Activated CD4-positive, alpha-beta T cell treated with anti-CD3 and anti-CD28 coated beads, Interleukin-2, amount 10 ng/mL, durations not matched to agents 7 days and 5 days (primary cell): Measurements from ENCODE around the gene HBD. TPM values are rescaled to one million over a fixed set of nuclear protein-coding genes. Genes with fewer than 3 reads are reported as not detected.
"Not testable (repeated sequence)": the region's sequence is repeated elsewhere in the genome, so short reads cannot be mapped to it uniquely, and the experiment has no call there.

ENCODE experiments used
- CTCF ChIA-PET: fragments of 350-600 bp; sonication (Branson Sonifier 250); formaldehyde crosslinking; loops from one replicate; lab custom pipeline; 2021; ENCODE audit warnings: antibody characterized with exemption; lab: Charles Lee
- POLR2A ChIA-PET: fragments of 350-600 bp; sonication (Branson Sonifier 250); formaldehyde crosslinking; loops from one replicate; lab custom pipeline; 2021; ENCODE audit warnings: antibody characterized with exemption; lab: Charles Lee
- DNase-seq: peaks from one replicate; pipeline ENCODE4 v3.0.0-alpha.2; 2020
- H3K27ac Mint-ChIP-seq: one replicate; pipeline ENCODE4 v1.8.0; 2021; ENCODE audit warnings: mild to moderate bottlenecking, moderate library complexity, mixed read lengths
- H3K27me3 Mint-ChIP-seq: one replicate; pipeline ENCODE4 v1.8.0; 2021; ENCODE audit warnings: mixed read lengths
- H3K36me3 Mint-ChIP-seq: one replicate; pipeline ENCODE4 v1.8.0; 2021; ENCODE audit warnings: low read depth, mixed read lengths
- H3K4me1 Mint-ChIP-seq: one replicate; pipeline ENCODE4 v1.8.0; 2021; ENCODE audit warnings: mixed read lengths
- H3K4me3 Mint-ChIP-seq: one replicate; pipeline ENCODE4 v1.8.0; 2021; ENCODE audit warnings: mild to moderate bottlenecking, moderate library complexity, mixed read lengths
- H3K9me3 Mint-ChIP-seq: one replicate; pipeline ENCODE4 v1.8.0; 2021; ENCODE audit warnings: mixed read lengths
- total RNA-seq, 2 experiments: library from RNA; stranded (reverse); gene quantifications; one replicate each; pipeline ENCODE4 v1.2.3, GENCODE V29; 2021

HBD gene
- total RNA-seq, 2 experiments from 2014 or later, result not detected

DNA sequence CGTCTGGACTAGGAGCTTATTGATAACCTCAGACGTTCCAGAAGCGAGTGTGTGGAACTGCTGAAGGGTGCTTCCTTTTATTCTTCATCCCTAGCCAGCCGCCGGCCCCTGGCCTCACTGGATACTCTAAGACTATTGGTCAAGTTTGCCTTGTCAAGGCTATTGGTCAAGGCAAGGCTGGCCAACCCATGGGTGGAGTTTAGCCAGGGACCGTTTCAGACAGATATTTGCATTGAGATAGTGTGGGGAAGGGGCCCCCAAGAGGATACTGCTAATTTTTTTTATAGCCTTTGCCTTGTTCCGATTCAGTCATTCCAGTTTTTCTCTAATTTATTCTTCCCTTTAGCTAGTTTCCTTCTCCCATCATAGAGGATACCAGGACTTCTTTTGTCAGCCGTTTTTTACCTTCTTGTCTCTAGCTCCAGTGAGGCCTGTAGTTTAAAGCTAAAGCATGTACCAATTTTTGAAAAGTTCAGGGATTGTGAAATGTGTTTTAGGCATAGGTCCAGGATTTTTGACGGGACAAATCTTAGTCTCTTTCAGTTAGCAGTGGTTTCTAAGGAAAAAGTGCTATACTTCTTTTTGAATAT is 15.6 kb upstream of the HBD start, which contains the start of gene HBG1:
Gene HBG1 (minus strand): TSS at position 51 of the 590 bp plus-strand sequence. CDS start 53 bp downstream, outside the sequence.
- POLR2A ChIA-PET, H3K4me1 Mint-ChIP-seq, H3K27ac Mint-ChIP-seq, CTCF ChIA-PET, H3K27me3 Mint-ChIP-seq, DNase-seq, H3K36me3 Mint-ChIP-seq, H3K9me3 Mint-ChIP-seq, H3K4me3 Mint-ChIP-seq: not testable (repeated sequence)

DNA sequence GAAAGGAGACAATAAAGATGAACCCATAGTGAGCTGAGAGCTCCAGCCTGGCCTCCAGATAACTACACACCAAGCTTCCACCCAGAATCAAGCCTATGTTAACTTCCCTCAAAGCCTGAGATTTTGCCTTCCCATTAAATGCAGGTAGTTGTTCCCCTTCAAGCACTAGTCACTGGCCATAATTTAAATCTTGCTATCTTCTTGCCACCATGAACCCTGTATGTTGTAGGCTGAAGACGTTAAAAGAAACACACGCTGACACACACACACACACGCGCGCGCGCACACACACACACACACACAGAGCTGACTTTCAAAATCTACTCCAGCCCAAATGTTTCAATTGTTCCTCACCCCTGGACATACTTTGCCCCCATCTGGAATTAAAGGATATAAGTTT is 14.2 kb upstream of the HBD start:
- H3K4me1 Mint-ChIP-seq, H3K4me3 Mint-ChIP-seq, CTCF ChIA-PET, DNase-seq, H3K27me3 Mint-ChIP-seq, POLR2A ChIA-PET, H3K9me3 Mint-ChIP-seq, H3K36me3 Mint-ChIP-seq, H3K27ac Mint-ChIP-seq: not testable (repeated sequence)

DNA sequence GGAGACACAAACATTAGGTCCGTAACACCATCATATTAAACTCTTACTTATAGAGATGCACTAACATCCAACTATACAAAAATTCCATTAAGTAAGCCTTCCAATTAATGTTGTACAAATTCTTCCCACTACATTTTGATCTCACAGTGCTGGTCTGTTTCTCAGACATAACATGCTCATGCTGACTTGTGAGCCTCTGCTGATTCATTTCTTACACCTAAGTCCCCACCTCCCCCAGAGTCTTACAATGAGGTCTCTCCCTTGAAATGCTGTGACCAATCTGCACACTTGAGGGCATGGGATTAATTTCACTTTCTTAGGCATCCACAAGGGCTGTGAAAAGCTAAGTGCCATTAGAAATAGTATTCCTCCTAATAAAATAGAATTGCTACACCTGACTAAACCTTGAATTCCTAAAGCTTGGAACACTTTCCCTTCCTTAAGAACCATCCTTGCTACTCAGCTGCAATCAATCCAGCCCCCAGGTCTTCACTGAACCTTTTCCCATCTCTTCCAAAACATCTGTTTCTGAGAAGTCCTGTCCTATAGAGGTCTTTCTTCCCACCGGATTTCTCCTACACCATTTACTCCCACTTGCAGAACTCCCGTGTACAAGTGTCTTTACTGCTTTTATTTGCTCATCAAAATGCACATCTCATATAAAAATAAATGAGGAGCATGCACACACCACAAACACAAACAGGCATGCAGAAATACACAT is 13.3 kb upstream of the HBD start:
- Mint-ChIP-seq H3K9me3 (no peaks in the 10 kb centered on the region), H3K4me1 (no peaks in the 10 kb centered on the region), H3K36me3 (no peaks in the 10 kb centered on the region), H3K27me3 (no peaks in the 10 kb centered on the region), H3K4me3 (no peak overlapping the region), H3K27ac (no peak overlapping the region)
- POLR2A ChIA-PET, result no interaction called here
- no peak for DNase-seq
- CTCF ChIA-PET, result no interaction called here

DNA sequence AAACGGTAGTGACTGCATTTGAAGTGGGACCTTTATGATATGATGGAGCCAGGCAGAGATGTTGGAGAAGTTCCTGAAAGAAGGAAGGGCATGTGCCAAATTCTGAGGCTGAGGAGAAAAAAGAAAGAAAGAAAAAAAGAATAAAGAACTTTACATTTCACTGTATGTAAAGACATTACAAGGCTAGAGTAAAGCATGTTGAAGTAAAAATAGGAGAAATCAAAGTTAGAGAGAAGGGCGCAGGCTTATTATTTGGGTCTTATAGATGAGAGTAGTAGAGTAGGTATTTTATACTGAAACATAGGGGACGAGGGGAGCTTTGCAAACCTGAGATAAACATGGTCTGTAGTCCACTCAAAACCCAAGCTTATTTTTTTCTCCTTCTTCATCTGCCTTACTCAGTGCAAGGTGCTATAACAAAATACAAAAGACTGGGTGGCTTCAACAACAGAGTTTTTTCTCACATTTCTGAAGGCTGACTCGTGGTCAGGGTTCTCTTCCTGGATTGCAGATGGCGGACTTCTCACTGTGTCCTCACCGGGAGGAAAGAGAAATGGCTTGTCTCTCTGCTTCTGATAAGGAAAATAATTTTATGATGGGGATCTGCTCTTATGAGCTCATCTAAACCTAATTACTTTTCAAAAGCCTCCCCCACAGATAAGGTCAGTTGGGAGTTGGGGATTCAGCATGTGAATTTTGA is 12.6 kb upstream of the HBD start:
- no peak for DNase-seq
- Mint-ChIP-seq H3K27ac (no peak overlapping the region), H3K9me3 (no peaks in the 10 kb centered on the region), H3K4me3 (no peak overlapping the region), H3K27me3 (no peaks in the 10 kb centered on the region), H3K4me1 (no peaks in the 10 kb centered on the region), H3K36me3 (no peaks in the 10 kb centered on the region)
- CTCF ChIA-PET, result no interaction called here
- POLR2A ChIA-PET, result no interaction called here

DNA sequence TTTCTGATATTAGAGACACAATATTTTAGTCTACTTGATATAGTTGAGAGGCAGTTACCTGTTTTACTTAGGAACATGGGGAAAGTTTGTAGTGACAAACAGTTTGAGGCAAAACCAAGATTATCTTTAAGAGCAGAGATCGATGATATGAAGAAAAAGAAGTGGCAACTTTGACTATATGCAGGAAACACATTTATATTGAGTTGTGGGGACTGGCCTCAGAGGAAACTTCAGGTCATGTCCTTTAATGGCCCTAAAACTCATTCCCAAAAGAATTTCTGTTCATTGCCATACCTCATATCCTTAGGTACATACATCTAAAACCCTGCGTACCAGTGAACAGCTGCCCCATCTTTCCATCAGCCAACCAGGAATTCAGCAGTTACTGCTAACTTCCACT is 10.9 kb upstream of the HBD start:
- Mint-ChIP-seq H3K36me3 (no peaks in the 10 kb centered on the region), H3K27me3 (peaks cover 2% of the 10 kb centered on the region), H3K9me3 (no peaks in the 10 kb centered on the region), H3K4me3 (no peak overlapping the region), H3K27ac (no peak overlapping the region), H3K4me1 (no peaks in the 10 kb centered on the region)
- no peak for DNase-seq
- CTCF ChIA-PET, result no interaction called here
- POLR2A ChIA-PET, result no interaction called here

DNA sequence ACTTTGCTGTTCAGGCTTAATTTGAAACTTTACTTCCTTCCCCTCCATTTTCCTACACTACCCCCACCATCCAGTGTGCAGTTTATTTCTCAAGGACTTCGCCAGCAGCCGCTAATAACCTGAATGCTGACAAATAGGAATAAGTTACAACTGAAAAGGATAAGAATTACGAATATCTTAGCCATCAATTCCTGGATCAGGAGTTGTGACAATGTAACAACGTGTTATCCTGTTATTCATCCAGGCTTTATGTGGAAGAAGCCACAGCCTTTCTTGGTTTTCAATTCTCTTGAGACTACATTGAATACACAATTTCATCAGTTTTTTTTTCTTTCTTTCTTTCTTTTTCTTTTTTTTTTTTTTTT is 9.5 kb upstream of the HBD start:
- H3K9me3 Mint-ChIP-seq, result no peaks in the 10 kb centered on the region
- ChIA-PET CTCF (no interaction called here), POLR2A (no interaction called here)
- no peak overlapping the region for H3K4me3 Mint-ChIP-seq
- no peaks in the 10 kb centered on the region for H3K4me1 Mint-ChIP-seq
- peaks cover 5% of the 10 kb centered on the region for H3K27me3 Mint-ChIP-seq
- H3K36me3 Mint-ChIP-seq, result no peaks in the 10 kb centered on the region
- no peak overlapping the region for H3K27ac Mint-ChIP-seq
- no peak for DNase-seq

DNA sequence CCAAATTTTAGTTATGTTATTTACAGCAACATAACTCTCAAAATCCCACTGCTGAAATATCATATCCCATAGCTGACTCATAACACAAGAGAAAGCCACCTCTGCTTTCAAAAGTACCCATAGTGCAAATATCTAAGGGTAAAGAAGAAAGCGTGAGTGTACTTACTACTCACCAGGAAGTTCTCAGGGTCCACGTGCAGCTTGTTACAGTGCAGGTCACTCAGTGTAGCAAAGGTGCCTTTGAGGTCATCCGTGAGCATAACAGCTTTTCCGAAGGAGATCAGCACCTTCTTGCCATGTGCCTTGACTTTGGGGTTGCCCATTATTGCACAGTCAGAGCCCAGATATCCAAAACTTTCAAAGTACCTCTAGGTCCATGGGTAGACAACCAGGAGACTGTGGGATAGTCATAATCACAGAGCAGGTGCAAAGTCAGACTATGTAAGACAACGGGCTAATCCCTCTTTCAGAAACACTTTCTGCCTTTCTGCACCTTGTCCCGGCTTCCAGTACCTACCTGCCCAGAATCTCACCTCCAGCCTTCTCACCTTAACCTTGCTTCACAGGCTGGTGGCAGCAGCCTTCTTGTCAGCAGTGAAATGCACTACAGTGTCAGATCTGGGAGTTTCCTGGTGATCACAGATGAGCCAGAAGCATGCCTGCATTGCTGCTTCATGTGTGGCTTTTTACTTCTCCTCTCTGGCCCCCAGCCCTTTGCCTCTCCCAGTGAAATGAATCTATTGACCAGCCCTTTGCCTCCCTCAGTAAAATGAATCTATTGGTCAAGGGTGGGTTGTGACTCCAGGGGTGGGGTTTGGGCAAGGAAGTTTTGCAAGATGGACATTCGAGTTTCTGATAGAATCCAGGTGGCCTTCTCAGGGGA is 8.9 kb upstream of the HBD start:
- H3K27ac Mint-ChIP-seq, result no peak overlapping the region
- no peak for DNase-seq
- H3K36me3 Mint-ChIP-seq, result no peaks in the 10 kb centered on the region
- H3K4me3 Mint-ChIP-seq, result no peak overlapping the region
- ChIA-PET POLR2A (no interaction called here), CTCF (no interaction called here)
- H3K27me3 Mint-ChIP-seq, result peaks cover 10% of the 10 kb centered on the region
- no peaks in the 10 kb centered on the region for H3K9me3 Mint-ChIP-seq
- H3K4me1 Mint-ChIP-seq, result no peaks in the 10 kb centered on the region

DNA sequence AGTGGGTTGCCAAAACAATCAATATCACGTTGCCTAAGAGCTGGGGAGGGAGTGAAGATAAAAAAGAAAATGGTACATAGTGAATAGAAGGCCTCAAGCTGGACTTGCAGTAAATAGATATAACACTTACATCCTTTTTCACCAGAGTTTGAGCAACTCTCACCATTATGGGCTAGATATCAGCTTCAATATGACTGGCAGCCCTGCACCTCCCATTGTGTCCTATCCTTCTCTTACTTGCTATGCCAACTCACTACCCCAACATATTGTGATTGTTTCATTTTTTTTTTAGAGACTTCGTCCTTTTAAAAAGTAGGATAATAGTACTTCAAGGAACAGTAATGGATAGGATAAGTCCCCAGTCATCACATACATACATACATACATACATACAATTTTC is 7.9 kb upstream of the HBD start:
- H3K36me3 Mint-ChIP-seq, result no peaks in the 10 kb centered on the region
- H3K27ac Mint-ChIP-seq, result no peak overlapping the region
- DNase-seq, result no peak
- ChIA-PET POLR2A (no interaction called here), CTCF (no interaction called here)
- no peaks in the 10 kb centered on the region for H3K9me3 Mint-ChIP-seq
- H3K4me3 Mint-ChIP-seq, result no peak overlapping the region
- H3K4me1 Mint-ChIP-seq, result no peaks in the 10 kb centered on the region
- H3K27me3 Mint-ChIP-seq, result peaks cover 10% of the 10 kb centered on the region

DNA sequence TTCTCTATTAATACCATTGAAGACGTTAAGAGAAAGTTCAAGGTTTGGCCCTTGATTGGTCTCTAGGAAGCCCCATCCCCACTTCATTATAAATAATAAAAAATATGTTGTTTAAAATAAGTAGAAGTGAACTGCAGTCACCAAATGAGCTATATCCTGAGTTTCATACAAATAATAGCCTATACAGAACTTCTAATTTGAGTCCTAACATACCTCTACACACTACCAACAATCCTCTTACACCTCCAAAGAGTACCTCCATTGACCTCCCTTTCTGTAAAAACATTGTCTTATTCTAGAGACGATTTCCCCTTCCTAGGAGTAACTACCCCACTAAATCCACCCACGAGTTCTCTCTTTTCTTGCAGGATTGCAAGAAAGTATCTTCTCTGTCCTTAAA is 7.2 kb upstream of the HBD start:
- POLR2A ChIA-PET, result no interaction called here
- H3K4me1 Mint-ChIP-seq, result no peaks in the 10 kb centered on the region
- no peak overlapping the region for H3K4me3 Mint-ChIP-seq
- no peak overlapping the region for H3K27ac Mint-ChIP-seq
- H3K27me3 Mint-ChIP-seq, result peaks cover 10% of the 10 kb centered on the region
- DNase-seq, result no peak
- no peaks in the 10 kb centered on the region for H3K9me3 Mint-ChIP-seq
- CTCF ChIA-PET, result interaction anchor here (0.9 kb wide), 1 partner anchor 12 kb away, joined by 3 read pairs; no protein-coding TSS in a partner anchor
- H3K36me3 Mint-ChIP-seq, result no peaks in the 10 kb centered on the region

DNA sequence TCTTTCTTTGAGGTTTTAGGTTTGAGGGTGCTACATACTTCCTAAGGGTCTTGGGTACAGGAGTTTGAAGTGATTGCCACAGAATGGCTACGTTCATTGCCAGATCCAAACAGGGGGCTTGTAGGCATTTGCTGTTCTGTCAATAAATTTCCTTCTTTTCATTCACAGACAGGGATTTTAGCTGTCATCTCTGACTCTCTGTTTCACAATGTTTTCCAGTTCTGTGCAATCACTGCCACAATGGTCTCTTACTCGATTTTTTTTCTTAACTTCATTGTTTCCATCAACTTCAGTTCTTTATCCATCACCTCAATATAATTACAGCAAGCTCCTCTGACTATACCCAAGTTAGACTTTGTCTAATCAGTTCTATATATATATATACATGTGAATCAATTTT is 6.2 kb upstream of the HBD start:
- Mint-ChIP-seq H3K4me1 (no peaks in the 10 kb centered on the region), H3K9me3 (no peaks in the 10 kb centered on the region), H3K4me3 (no peak overlapping the region), H3K27ac (no peak overlapping the region), H3K36me3 (no peaks in the 10 kb centered on the region), H3K27me3 (peaks cover 15% of the 10 kb centered on the region)
- no peak for DNase-seq
- POLR2A ChIA-PET, result no interaction called here
- CTCF ChIA-PET, result interaction anchor here (0.9 kb wide), 1 partner anchor 11 kb away, joined by 3 read pairs; no protein-coding TSS in a partner anchor

DNA sequence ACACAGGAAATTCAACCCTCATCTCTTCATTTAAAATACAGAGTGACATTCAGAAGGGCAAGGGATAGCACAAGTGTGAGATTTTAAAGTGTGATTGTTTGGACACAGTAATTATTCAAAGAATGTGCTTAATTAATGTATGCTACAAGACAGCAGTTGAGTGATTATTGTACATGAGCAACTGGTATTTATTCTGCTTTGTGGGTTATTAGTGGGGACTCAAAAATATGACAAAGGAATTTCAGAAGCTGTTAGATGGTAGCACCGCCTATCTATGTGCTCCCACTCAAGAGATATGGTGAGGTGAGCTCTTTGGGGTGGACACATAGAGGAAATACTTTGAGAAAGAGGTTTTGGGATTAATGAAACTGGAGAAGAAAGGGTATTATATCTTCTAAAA is 5.8 kb upstream of the HBD start:
- Mint-ChIP-seq H3K9me3 (no peaks in the 10 kb centered on the region), H3K36me3 (no peaks in the 10 kb centered on the region), H3K27ac (no peak overlapping the region), H3K27me3 (peaks cover 18% of the 10 kb centered on the region), H3K4me1 (no peaks in the 10 kb centered on the region), H3K4me3 (no peak overlapping the region)
- ChIA-PET POLR2A (no interaction called here), CTCF (no interaction called here)
- no peak for DNase-seq

DNA sequence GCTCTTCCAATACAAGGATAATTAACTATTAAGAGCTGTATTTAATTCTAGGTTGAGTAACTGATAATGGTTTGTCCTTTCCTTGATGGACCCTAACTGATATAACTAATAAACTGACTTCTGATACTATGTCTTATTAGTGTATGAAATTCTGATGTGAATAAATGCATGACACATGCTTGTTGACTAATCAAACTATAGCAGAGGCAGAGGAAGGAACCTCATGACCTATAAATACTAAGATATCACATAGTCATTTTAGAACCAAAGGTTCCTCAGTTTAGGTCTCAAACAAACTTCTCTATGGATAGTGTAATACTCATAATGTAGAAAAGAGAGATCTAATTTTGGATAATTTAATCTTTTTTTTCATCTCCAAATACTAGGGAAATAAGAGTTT is 4.8 kb upstream of the HBD start:
- Mint-ChIP-seq H3K4me1 (peaks cover 4% of the 10 kb centered on the region), H3K4me3 (no peak overlapping the region), H3K27ac (no peak overlapping the region), H3K27me3 (peaks cover 18% of the 10 kb centered on the region), H3K36me3 (no peaks in the 10 kb centered on the region), H3K9me3 (no peaks in the 10 kb centered on the region)
- CTCF ChIA-PET, result no interaction called here
- no peak for DNase-seq
- POLR2A ChIA-PET, result no interaction called here

DNA sequence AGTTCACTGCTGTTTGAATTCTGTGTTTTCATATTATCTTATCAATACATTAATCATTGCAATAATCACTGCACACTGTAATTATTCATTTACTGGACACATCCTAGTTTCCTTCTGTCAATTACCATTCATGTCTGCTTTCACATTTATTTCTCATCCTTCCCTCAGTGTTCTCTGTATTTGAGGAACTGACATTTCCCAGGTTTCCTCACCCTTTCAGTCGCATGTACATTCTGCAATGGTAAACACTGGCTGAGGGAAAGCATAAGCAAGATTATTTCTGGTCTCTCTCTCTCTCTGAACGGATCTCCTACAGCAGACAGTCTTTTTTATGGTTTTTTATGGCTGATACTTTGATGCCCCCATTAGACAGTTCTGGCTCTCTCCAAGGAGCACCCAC is 4.2 kb upstream of the HBD start:
- no peak overlapping the region for H3K27ac Mint-ChIP-seq
- no peaks in the 10 kb centered on the region for H3K9me3 Mint-ChIP-seq
- H3K36me3 Mint-ChIP-seq, result no peaks in the 10 kb centered on the region
- H3K4me3 Mint-ChIP-seq, result no peak overlapping the region
- POLR2A ChIA-PET, result no interaction called here
- peaks cover 18% of the 10 kb centered on the region for H3K27me3 Mint-ChIP-seq
- no peak for DNase-seq
- peaks cover 4% of the 10 kb centered on the region for H3K4me1 Mint-ChIP-seq
- CTCF ChIA-PET, result no interaction called here
